K562 (cell line): ENCODE measurements around the gene TRPC1. TPM values are rescaled to one million over a fixed set of nuclear protein-coding genes. Genes with fewer than 3 reads are reported as not detected.

Experiments
- ATF7 ChIP-seq: fragments of 450-650 bp; IDR thresholded peaks from 2 replicates; pipeline ENCODE4 v1.7.1; 2014; ENCODE audit warnings: mild to moderate bottlenecking, moderate library complexity
- BCOR ChIP-seq: fragments of 450-650 bp; IDR thresholded peaks from 2 replicates; pipeline ENCODE4 v1.6.1; 2016
- BMI1 ChIP-seq: fragments of 150-350 bp; IDR thresholded peaks from 2 replicates; pipeline ENCODE4 v1.6.1; 2014; ENCODE audit warnings: low read length
- CCNT2 ChIP-seq: IDR thresholded peaks from 2 replicates; pipeline ENCODE4 v1.6.1; 2011; ENCODE audit warnings: borderline replicate concordance, low read depth, mild to moderate bottlenecking, moderate library complexity, mixed read lengths, low read length; ENCODE audit not compliant: insufficient read length; ENCODE audit errors: extremely low read depth
- EP300 ChIP-seq: IDR thresholded peaks from 2 replicates; pipeline ENCODE4 v1.6.1; 2012; ENCODE audit warnings: low read length, improper control_type of control experiment
- GTF2E2 ChIP-seq: fragments of 200-800 bp; sonication (Bioruptor generic); IDR thresholded peaks from 2 replicates; pipeline ENCODE4 v1.6.1; 2016; ENCODE audit warnings: missing genetic modification characterization, missing compliant biosample characterization
- NEUROD1 ChIP-seq: fragments of 150-350 bp; IDR thresholded peaks from 2 replicates; pipeline ENCODE4 v1.6.1; 2014; ENCODE audit warnings: borderline replicate concordance, low read length, low read depth; ENCODE audit not compliant: partially characterized antibody
- PTTG1 ChIP-seq: fragments of 450-650 bp; IDR thresholded peaks from 2 replicates; pipeline ENCODE4 v1.6.1; 2016; ENCODE audit warnings: low read depth, mild to moderate bottlenecking, missing genetic modification characterization, missing compliant biosample characterization
- RBM14 ChIP-seq: fragments of 200-400 bp; formaldehyde crosslinking; IDR thresholded peaks from 2 replicates; pipeline ENCODE4 v1.6.1; 2018; ENCODE audit warnings: low read depth, mild to moderate bottlenecking, low read length, moderate library complexity, borderline replicate concordance; ENCODE audit not compliant: insufficient read depth
- RUNX1 ChIP-seq: sonication (generic); IDR thresholded peaks from 2 replicates; pipeline ENCODE4 v1.6.1; 2016; ENCODE audit warnings: antibody characterized with exemption, low read depth
- SIN3B ChIP-seq: fragments of 450-650 bp; IDR thresholded peaks from 2 replicates; pipeline ENCODE4 v1.6.1; 2017; ENCODE audit warnings: low read depth, mild to moderate bottlenecking, moderate library complexity
- SREBF2 ChIP-seq: sonication (generic); formaldehyde crosslinking; IDR thresholded peaks from 2 replicates; pipeline ENCODE4 v1.4.0; 2020; ENCODE audit warnings: mild to moderate bottlenecking, missing genetic modification reagents
- THRAP3 ChIP-seq: fragments of 450-650 bp; IDR thresholded peaks from 2 replicates; pipeline ENCODE4 v1.6.1; 2016; ENCODE audit warnings: mild to moderate bottlenecking, inconsistent platforms, borderline replicate concordance
- ZBED1 ChIP-seq: IDR thresholded peaks from 2 replicates; pipeline ENCODE4 v1.6.1; 2014
- ZNF324 ChIP-seq: fragments of 250-450 bp; sonication (Bioruptor Pico); IDR thresholded peaks from 2 replicates; pipeline ENCODE4 v1.4.0; 2020; ENCODE audit warnings: mild to moderate bottlenecking
- ZNF384 ChIP-seq: IDR thresholded peaks from 2 replicates; pipeline ENCODE4 v1.6.1; 2012; ENCODE audit warnings: low read depth, low read length, improper control_type of control experiment
- polyA plus RNA-seq, 8 experiments: library from polyadenylated mRNA; depleted of rRNA in 4 of 8; stranded (reverse) in 5 of 8; unstranded in 3 of 8; fragments of >200 nt; fragmentation: Nextera tagmentation in 2 of 8; fragmentation: Illumina TruSeq in 1 of 8; extraction: Ambion mirVana in 2 of 8; extraction: Trizol in 1 of 8; gene quantifications; 2 replicates each; pipeline versions ENCODE4 v1.2.1 to v1.2.3, GENCODE V29; 2011 to 2014; ENCODE audit warnings: inconsistent platforms in 1 of 8, missing spikeins in 1 of 8
- total RNA-seq, 7 experiments: library from RNA; depleted of rRNA in 6 of 7; stranded (reverse); fragments of >200 nt in 6 of 7; fragmentation: Illumina TruSeq in 2 of 7; extraction: Trizol in 2 of 7; gene quantifications; 2 replicates each; pipeline versions ENCODE4 v1.2.1 to v1.2.3, GENCODE V29; 2011 to 2021; ENCODE audit warnings: low replicate concordance in 1 of 7
- TF ChIP-seq, protein P1 (sequence below): fragments of 250-450 bp; sonication (Bioruptor Pico); IDR thresholded peaks from 2 replicates; pipeline ENCODE4 v1.6.1; 2021; ENCODE audit warnings: mild to moderate bottlenecking
- TF ChIP-seq, protein P2 (sequence below): sonication (generic); formaldehyde crosslinking; IDR thresholded peaks from 2 replicates; pipeline ENCODE4 v1.8.0; 2022; ENCODE audit warnings: missing genetic modification reagents, mild to moderate bottlenecking, moderate library complexity, borderline replicate concordance
- TF ChIP-seq, protein P3 (sequence below): fragments of 450-650 bp; formaldehyde crosslinking; IDR thresholded peaks from 2 replicates; pipeline ENCODE4 v1.4.0; 2020; ENCODE audit warnings: mild to moderate bottlenecking, moderate library complexity
- TF ChIP-seq, protein P4 (sequence below): fragments of 200-400 bp; formaldehyde crosslinking; IDR thresholded peaks from 2 replicates; pipeline ENCODE4 v1.6.1; 2017; ENCODE audit warnings: mild to moderate bottlenecking, low read depth, low read length, moderate library complexity
- TF ChIP-seq, protein P5 (sequence below): fragments of 250-450 bp; sonication (Bioruptor Pico); IDR thresholded peaks from 2 replicates; pipeline ENCODE4 v1.5.0; 2021
- TF ChIP-seq, protein P6 (sequence below): fragments of 450-650 bp; IDR thresholded peaks from 2 replicates; pipeline ENCODE4 v1.6.1; 2016; ENCODE audit warnings: low read depth, mild to moderate bottlenecking, moderate library complexity

TRPC1 gene
- total and polyA plus RNA-seq, 9 of the 15 experiments (the other 6 are each of a cell fraction or from before 2014, with no cell fraction given), result 1.4 to 6.5 (median 3.0) TPM

DNA sequence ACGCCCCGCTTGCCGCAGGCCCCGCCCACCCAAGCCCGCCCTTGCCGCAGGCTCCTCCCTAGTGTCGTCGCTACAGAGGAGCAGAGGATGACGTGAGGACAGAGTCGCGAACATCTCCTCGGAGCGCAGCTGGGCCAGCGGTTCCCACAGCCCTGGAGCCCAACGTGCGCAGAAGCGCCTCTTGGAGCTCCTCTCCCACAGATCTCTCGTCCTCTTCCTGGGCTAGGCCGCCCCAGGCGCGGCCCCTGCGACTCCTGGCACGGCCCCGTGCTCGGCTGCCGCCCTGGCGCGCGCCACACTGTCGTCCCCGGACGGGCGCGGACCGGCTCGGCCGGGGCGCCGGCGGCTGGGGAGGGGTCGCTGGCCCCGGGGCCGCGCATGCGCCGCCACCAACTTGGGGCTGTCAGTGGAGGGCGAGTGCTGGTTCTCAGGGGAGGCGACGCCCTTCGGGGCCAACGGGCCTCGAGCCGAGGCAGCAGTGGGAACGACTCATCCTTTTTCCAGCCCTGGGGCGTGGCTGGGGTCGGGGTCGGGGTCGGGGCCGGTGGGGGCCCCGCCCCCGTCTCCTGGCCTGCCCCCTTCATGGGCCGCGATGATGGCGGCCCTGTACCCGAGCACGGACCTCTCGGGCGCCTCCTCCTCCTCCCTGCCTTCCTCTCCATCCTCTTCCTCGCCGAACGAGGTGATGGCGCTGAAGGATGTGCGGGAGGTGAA, at the start of gene TRPC1 (continued):
- no peak for TF ChIP-seq BMI1
- TF ChIP-seq ZNF384, result no peak
- TF ChIP-seq, protein P1, sequence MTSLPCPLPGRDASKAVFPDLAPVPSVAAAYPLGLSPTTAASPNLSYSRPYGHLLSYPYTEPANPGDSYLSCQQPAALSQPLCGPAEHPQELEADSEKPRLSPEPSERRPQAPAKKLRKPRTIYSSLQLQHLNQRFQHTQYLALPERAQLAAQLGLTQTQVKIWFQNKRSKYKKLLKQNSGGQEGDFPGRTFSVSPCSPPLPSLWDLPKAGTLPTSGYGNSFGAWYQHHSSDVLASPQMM (CRISPR knock-in tag), result no peak
- no peak for TF ChIP-seq SREBF2
- no peak for TF ChIP-seq ZBED1
- no peak for TF ChIP-seq THRAP3
- TF ChIP-seq RBM14, result no peak
- TF ChIP-seq ATF7, result peak; percentile 74
- TF ChIP-seq GTF2E2 (tag), result peak; percentile 89
- TF ChIP-seq, protein P2, sequence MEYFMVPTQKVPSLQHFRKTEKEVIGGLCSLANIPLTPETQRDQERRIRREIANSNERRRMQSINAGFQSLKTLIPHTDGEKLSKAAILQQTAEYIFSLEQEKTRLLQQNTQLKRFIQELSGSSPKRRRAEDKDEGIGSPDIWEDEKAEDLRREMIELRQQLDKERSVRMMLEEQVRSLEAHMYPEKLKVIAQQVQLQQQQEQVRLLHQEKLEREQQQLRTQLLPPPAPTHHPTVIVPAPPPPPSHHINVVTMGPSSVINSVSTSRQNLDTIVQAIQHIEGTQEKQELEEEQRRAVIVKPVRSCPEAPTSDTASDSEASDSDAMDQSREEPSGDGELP, result peak; percentile 74
- TF ChIP-seq, protein P3, sequence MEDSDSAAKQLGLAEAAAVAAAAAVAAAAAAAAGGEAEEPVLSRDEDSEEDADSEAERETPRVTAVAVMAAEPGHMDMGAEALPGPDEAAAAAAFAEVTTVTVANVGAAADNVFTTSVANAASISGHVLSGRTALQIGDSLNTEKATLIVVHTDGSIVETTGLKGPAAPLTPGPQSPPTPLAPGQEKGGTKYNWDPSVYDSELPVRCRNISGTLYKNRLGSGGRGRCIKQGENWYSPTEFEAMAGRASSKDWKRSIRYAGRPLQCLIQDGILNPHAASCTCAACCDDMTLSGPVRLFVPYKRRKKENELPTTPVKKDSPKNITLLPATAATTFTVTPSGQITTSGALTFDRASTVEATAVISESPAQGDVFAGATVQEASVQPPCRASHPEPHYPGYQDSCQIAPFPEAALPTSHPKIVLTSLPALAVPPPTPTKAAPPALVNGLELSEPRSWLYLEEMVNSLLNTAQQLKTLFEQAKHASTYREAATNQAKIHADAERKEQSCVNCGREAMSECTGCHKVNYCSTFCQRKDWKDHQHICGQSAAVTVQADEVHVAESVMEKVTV (CRISPR knock-in tag), result no peak
- TF ChIP-seq, protein P4, sequence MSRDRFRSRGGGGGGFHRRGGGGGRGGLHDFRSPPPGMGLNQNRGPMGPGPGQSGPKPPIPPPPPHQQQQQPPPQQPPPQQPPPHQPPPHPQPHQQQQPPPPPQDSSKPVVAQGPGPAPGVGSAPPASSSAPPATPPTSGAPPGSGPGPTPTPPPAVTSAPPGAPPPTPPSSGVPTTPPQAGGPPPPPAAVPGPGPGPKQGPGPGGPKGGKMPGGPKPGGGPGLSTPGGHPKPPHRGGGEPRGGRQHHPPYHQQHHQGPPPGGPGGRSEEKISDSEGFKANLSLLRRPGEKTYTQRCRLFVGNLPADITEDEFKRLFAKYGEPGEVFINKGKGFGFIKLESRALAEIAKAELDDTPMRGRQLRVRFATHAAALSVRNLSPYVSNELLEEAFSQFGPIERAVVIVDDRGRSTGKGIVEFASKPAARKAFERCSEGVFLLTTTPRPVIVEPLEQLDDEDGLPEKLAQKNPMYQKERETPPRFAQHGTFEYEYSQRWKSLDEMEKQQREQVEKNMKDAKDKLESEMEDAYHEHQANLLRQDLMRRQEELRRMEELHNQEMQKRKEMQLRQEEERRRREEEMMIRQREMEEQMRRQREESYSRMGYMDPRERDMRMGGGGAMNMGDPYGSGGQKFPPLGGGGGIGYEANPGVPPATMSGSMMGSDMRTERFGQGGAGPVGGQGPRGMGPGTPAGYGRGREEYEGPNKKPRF, result no peak
- TF ChIP-seq, protein P5, sequence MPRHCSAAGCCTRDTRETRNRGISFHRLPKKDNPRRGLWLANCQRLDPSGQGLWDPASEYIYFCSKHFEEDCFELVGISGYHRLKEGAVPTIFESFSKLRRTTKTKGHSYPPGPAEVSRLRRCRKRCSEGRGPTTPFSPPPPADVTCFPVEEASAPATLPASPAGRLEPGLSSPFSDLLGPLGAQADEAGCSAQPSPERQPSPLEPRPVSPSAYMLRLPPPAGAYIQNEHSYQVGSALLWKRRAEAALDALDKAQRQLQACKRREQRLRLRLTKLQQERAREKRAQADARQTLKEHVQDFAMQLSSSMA (CRISPR knock-in tag), result no peak
- no peak for TF ChIP-seq BCOR
- no peak for TF ChIP-seq NEUROD1
- TF ChIP-seq PTTG1 (tag), result no peak
- peak; percentile 81 for TF ChIP-seq CCNT2
- TF ChIP-seq ZNF324 (CRISPR knock-in tag), result no peak
- TF ChIP-seq RUNX1, result no peak
- TF ChIP-seq, protein P6, sequence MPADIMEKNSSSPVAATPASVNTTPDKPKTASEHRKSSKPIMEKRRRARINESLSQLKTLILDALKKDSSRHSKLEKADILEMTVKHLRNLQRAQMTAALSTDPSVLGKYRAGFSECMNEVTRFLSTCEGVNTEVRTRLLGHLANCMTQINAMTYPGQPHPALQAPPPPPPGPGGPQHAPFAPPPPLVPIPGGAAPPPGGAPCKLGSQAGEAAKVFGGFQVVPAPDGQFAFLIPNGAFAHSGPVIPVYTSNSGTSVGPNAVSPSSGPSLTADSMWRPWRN, result no peak
- TF ChIP-seq SIN3B, result peak; percentile 69; the same call in 1 of the 2 replicates
- TF ChIP-seq EP300, result no peak
